Astrocyte of the spinal cord (primary cell): Measurements from ENCODE around the gene SNX24.

Experiments
- DNase-seq: peaks from one replicate; pipeline ENCODE4 v3.0.0; 2011; ENCODE audit warnings: low read depth, low spot score
- H3K4me3 ChIP-seq: 2 replicates; pipeline ENCODE4 v1.5.1; 2011; ENCODE audit warnings: low read depth, mild to moderate bottlenecking, low read length, moderate library complexity
- CTCF ChIP-seq: IDR thresholded peaks from 2 replicates; pipeline ENCODE4 v1.5.1; 2012; ENCODE audit warnings: low read depth, mild to moderate bottlenecking, low read length, inconsistent platforms
- in situ Hi-C: cut with HindIII; loops from 2 replicates; pipeline ENCODE4 v1.10.0; 2017; ENCODE audit warnings: low sequenced_read_pairs

Gene SNX24

GRCh38 chr5:122947372-122947771 is 102.0 kb downstream of the SNX24 start:
- no peak for DNase-seq
- no peak overlapping the region for H3K4me3 ChIP-seq
- in situ Hi-C loops, result no loop called here
- no peak for TF ChIP-seq CTCF

GRCh38 chr5:122947772-122948171 is 102.4 kb downstream of the SNX24 start:
- in situ Hi-C loops, result no loop called here
- no peak overlapping the region for H3K4me3 ChIP-seq
- no peak for DNase-seq
- no peak for TF ChIP-seq CTCF

- H3K4me3 ChIP-seq, result no peak overlapping the region
- no peak for DNase-seq
- no peak for TF ChIP-seq CTCF
- in situ Hi-C loops, result no loop called here
Observed at GRCh38 chr5:122948319-122948718, 102.9 kb downstream of the SNX24 start.

- no peak for TF ChIP-seq CTCF
- no peak overlapping the region for H3K4me3 ChIP-seq
- in situ Hi-C loops, result no loop called here
- no peak for DNase-seq
Observed at GRCh38 chr5:122951658-122952057, 106.2 kb downstream of the SNX24 start.

- no peak for DNase-seq
- in situ Hi-C loops, result no loop called here
- no peak for TF ChIP-seq CTCF
- no peak overlapping the region for H3K4me3 ChIP-seq
Observed at GRCh38 chr5:122954719-122955118, 109.3 kb downstream of the SNX24 start.

GRCh38 chr5:122957457-122957856 is 112.0 kb downstream of the SNX24 start:
- no peak for TF ChIP-seq CTCF
- no peak for DNase-seq
- in situ Hi-C loops, result no loop called here
- H3K4me3 ChIP-seq, result no peak overlapping the region

- in situ Hi-C loops, result no loop called here
- H3K4me3 ChIP-seq, result no peak overlapping the region
- TF ChIP-seq CTCF, result no peak
- no peak for DNase-seq
Observed at GRCh38 chr5:122959740-122960445, 114.5 kb downstream of the SNX24 start.
